Measurements from ENCODE around the gene OGFR.

The OGFR gene

DNA sequence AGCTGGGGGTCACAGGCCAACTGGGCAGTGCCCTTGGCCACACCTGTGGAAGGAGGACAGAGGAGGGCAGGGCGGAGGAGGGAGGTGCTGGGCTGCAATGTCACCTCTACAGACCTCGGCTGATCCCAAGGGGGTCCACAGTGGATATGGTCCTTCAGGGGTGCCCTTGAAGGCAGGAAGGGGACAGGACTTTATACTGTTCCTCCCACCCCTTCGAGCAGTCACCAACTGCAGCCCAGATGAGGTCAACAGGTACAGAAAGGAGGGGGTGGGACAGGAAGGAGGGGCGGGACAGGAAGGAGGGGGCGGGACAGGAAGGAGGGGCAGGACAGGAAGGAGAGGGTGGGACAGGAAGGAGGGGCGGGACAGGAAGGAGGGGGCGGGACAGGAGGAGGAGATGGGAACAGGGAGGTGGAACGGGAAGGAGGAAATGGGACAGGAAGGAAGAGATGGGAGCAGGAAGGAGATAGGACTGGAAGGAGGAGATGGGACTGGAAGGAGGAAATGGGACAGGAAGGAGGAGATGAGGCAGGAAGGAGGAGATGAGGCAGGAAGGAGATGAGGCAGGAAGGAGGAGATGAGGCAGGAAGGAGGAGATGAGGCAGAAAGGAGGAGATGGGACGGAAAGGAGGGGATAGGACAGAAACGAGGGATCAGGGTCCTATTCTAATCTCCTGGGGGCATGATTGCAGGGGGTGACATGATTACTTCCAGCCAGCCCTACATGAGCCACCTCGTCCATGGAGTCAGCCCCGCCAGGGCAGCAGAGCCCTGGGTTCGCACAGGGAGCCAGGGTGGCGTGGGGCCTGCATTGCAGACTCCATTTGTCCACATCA lies 27.7 kb upstream of the OGFR start (continued):
- TF ChIP-seq GLI2 (tag by site-specific recombination; IDR thresholded peaks at IDR 0.05; ENCODE audit: borderline replicate concordance, low read depth) (no peak), ZNF132 (tag by site-specific recombination; IDR thresholded peaks at IDR 0.05; ENCODE audit: borderline replicate concordance) (no peak), ZNF169 (tag by site-specific recombination; IDR thresholded peaks at IDR 0.05) (no peak), ZNF404 (tag by site-specific recombination; IDR thresholded peaks at IDR 0.05) (no peak), ZNF184 (tag by site-specific recombination; IDR thresholded peaks at IDR 0.05) (no peak), KLF7 (tag by site-specific recombination; IDR thresholded peaks at IDR 0.05; ENCODE audit: borderline replicate concordance) (peak; percentile 30; the same call in 1 of the 2 replicates), KLF16 (tag by site-specific recombination; IDR thresholded peaks at IDR 0.05) (0 out of 2 replicates have a peak, but pooled peaks have one; percentile 48), ZNF146 (tag by site-specific recombination; IDR thresholded peaks at IDR 0.05) (no peak), ZNF350 (tag by site-specific recombination; IDR thresholded peaks at IDR 0.05) (no peak), ZNF133 (tag by site-specific recombination; IDR thresholded peaks at IDR 0.05) (no peak), ZNF629 (tag by site-specific recombination; IDR thresholded peaks at IDR 0.05) (no peak), ZNF266 (tag by site-specific recombination; IDR thresholded peaks at IDR 0.05; ENCODE audit: low read depth) (no peak), RBAK (tag by site-specific recombination; IDR thresholded peaks at IDR 0.05) (no peak), GLIS2 (tag by site-specific recombination; IDR thresholded peaks at IDR 0.05) (peak; percentile 7; the same call in 1 of the 2 replicates), ZNF747 (tag by site-specific recombination; IDR thresholded peaks at IDR 0.05) (no peak), ZNF10 (tag by site-specific recombination; IDR thresholded peaks at IDR 0.05) (no peak), KLF9 (tag by site-specific recombination; IDR thresholded peaks at IDR 0.05; ENCODE audit: low read depth) (peak; percentile 68), ZNF366 (tag by site-specific recombination; conservative IDR thresholded peaks at IDR 0.05) (peak; percentile 98), ZNF560 (tag by site-specific recombination; IDR thresholded peaks at IDR 0.05; ENCODE audit: borderline replicate concordance) (no peak), KLF1 (tag by site-specific recombination; IDR thresholded peaks at IDR 0.05) (no peak), ZNF114 (tag by site-specific recombination; IDR thresholded peaks at IDR 0.05) (no peak), ZNF549 (tag by site-specific recombination; IDR thresholded peaks at IDR 0.05) (no peak), TCF7L2 (IDR thresholded peaks at IDR 0.05; ENCODE audit: borderline replicate concordance, low read depth, low read length) (no peak), ZNF792 (tag by site-specific recombination; IDR thresholded peaks at IDR 0.05) (no peak), ZNF837 (tag by site-specific recombination; IDR thresholded peaks at IDR 0.05) (no peak)
- TF ChIP-seq, protein P1, sequence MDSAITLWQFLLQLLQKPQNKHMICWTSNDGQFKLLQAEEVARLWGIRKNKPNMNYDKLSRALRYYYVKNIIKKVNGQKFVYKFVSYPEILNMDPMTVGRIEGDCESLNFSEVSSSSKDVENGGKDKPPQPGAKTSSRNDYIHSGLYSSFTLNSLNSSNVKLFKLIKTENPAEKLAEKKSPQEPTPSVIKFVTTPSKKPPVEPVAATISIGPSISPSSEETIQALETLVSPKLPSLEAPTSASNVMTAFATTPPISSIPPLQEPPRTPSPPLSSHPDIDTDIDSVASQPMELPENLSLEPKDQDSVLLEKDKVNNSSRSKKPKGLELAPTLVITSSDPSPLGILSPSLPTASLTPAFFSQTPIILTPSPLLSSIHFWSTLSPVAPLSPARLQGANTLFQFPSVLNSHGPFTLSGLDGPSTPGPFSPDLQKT (IDR thresholded peaks at IDR 0.05; ENCODE audit: borderline replicate concordance, low read depth, low read length) = no peak
- TF ChIP-seq, protein P2, sequence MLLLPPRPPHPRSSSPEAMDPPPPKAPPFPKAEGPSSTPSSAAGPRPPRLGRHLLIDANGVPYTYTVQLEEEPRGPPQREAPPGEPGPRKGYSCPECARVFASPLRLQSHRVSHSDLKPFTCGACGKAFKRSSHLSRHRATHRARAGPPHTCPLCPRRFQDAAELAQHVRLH (tag by site-specific recombination; IDR thresholded peaks at IDR 0.05) = no peak
- TF ChIP-seq, protein P3, sequence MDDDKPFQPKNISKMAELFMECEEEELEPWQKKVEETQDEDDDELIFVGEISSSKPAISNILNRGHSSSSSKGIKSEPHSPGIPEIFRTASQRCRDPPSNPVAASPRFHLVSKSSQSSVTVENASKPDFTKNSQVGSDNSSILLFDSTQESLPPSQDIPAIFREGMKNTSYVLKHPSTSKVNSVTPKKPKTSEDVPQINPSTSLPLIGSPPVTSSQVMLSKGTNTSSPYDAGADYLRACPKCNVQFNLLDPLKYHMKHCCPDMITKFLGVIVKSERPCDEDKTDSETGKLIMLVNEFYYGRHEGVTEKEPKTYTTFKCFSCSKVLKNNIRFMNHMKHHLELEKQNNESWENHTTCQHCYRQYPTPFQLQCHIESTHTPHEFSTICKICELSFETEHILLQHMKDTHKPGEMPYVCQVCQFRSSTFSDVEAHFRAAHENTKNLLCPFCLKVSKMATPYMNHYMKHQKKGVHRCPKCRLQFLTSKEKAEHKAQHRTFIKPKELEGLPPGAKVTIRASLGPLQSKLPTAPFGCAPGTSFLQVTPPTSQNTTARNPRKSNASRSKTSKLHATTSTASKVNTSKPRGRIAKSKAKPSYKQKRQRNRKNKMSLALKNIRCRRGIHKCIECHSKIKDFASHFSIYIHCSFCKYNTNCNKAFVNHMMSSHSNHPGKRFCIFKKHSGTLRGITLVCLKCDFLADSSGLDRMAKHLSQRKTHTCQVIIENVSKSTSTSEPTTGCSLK (tag by site-specific recombination; IDR thresholded peaks at IDR 0.05) = no peak
- TF ChIP-seq, protein P4, sequence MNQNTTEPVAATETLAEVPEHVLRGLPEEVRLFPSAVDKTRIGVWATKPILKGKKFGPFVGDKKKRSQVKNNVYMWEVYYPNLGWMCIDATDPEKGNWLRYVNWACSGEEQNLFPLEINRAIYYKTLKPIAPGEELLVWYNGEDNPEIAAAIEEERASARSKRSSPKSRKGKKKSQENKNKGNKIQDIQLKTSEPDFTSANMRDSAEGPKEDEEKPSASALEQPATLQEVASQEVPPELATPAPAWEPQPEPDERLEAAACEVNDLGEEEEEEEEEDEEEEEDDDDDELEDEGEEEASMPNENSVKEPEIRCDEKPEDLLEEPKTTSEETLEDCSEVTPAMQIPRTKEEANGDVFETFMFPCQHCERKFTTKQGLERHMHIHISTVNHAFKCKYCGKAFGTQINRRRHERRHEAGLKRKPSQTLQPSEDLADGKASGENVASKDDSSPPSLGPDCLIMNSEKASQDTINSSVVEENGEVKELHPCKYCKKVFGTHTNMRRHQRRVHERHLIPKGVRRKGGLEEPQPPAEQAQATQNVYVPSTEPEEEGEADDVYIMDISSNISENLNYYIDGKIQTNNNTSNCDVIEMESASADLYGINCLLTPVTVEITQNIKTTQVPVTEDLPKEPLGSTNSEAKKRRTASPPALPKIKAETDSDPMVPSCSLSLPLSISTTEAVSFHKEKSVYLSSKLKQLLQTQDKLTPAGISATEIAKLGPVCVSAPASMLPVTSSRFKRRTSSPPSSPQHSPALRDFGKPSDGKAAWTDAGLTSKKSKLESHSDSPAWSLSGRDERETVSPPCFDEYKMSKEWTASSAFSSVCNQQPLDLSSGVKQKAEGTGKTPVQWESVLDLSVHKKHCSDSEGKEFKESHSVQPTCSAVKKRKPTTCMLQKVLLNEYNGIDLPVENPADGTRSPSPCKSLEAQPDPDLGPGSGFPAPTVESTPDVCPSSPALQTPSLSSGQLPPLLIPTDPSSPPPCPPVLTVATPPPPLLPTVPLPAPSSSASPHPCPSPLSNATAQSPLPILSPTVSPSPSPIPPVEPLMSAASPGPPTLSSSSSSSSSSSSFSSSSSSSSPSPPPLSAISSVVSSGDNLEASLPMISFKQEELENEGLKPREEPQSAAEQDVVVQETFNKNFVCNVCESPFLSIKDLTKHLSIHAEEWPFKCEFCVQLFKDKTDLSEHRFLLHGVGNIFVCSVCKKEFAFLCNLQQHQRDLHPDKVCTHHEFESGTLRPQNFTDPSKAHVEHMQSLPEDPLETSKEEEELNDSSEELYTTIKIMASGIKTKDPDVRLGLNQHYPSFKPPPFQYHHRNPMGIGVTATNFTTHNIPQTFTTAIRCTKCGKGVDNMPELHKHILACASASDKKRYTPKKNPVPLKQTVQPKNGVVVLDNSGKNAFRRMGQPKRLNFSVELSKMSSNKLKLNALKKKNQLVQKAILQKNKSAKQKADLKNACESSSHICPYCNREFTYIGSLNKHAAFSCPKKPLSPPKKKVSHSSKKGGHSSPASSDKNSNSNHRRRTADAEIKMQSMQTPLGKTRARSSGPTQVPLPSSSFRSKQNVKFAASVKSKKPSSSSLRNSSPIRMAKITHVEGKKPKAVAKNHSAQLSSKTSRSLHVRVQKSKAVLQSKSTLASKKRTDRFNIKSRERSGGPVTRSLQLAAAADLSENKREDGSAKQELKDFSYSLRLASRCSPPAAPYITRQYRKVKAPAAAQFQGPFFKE (tag by site-specific recombination; IDR thresholded peaks at IDR 0.05; ENCODE audit: borderline replicate concordance) = no peak
- TF ChIP-seq, protein P5, sequence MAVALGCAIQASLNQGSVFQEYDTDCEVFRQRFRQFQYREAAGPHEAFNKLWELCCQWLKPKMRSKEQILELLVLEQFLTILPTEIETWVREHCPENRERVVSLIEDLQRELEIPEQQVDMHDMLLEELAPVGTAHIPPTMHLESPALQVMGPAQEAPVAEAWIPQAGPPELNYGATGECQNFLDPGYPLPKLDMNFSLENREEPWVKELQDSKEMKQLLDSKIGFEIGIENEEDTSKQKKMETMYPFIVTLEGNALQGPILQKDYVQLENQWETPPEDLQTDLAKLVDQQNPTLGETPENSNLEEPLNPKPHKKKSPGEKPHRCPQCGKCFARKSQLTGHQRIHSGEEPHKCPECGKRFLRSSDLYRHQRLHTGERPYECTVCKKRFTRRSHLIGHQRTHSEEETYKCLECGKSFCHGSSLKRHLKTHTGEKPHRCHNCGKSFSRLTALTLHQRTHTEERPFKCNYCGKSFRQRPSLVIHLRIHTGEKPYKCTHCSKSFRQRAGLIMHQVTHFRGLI (tag by site-specific recombination; IDR thresholded peaks at IDR 0.05) = no peak
